GM12878 (cell line): Measurements from ENCODE around the gene TMEM18. TPM values are rescaled to one million over a fixed set of nuclear protein-coding genes. Genes with fewer than 3 reads are reported as not detected.

Experiments used
- ATF2 ChIP-seq: IDR thresholded peaks from 2 replicates; pipeline ENCODE4 v1.6.1; 2012; ENCODE audit warnings: low read length, inconsistent platforms
- BACH1 ChIP-seq: fragments of 450-650 bp; IDR thresholded peaks from 2 replicates; pipeline ENCODE4 v1.6.1; 2017; ENCODE audit warnings: mild to moderate bottlenecking, borderline replicate concordance
- BHLHE40 ChIP-seq, 2 experiments: fragments of 450-650 bp in 1 of 2; IDR thresholded peaks; 2 replicates each; pipeline ENCODE4 v1.6.1; 2011 to 2017; ENCODE audit warnings: low read depth in 2 of 2, borderline replicate concordance in 1 of 2, improper control_type of control experiment in 1 of 2, low read length in 1 of 2, mild to moderate bottlenecking in 1 of 2
- EED ChIP-seq: sonication (generic); IDR thresholded peaks from 2 replicates; pipeline ENCODE4 v1.6.1; 2016; ENCODE audit warnings: antibody characterized with exemption, low read depth
- EGR1 ChIP-seq, 2 experiments: IDR thresholded peaks; 1 replicate in 1 of 2; 2 replicates in 1 of 2; pipeline ENCODE4 v1.6.1; 2011 to 2012; ENCODE audit warnings: low read depth in 2 of 2, low read length in 2 of 2, borderline replicate concordance in 1 of 2, mild to moderate bottlenecking in 1 of 2, moderate library complexity in 1 of 2
- FOXM1 ChIP-seq: IDR thresholded peaks from 2 replicates; pipeline ENCODE4 v1.6.1; 2012; ENCODE audit warnings: low read depth, mild to moderate bottlenecking, inconsistent platforms, low read length, moderate library complexity
- GABPA ChIP-seq: IDR thresholded peaks from 2 replicates; pipeline ENCODE4 v1.6.1; 2014; ENCODE audit warnings: antibody characterized with exemption, low read depth, mild to moderate bottlenecking, inconsistent platforms
- HCFC1 ChIP-seq: fragments of 150-350 bp; IDR thresholded peaks from 2 replicates; pipeline ENCODE4 v1.6.1; 2014; ENCODE audit warnings: low read length
- IKZF1 ChIP-seq: fragments of 450-650 bp; conservative IDR thresholded peaks from 2 replicates; pipeline ENCODE4 v1.6.1; 2017; ENCODE audit warnings: antibody characterized with exemption, mild to moderate bottlenecking
- IKZF2 ChIP-seq, 2 experiments: fragments of 450-650 bp; IDR thresholded peaks; 2 replicates each; pipeline ENCODE4 v1.6.1; 2017; ENCODE audit warnings: mild to moderate bottlenecking in 2 of 2, moderate library complexity in 2 of 2
- IRF3 ChIP-seq: fragments of 450-650 bp; IDR thresholded peaks from 2 replicates; pipeline ENCODE4 v1.6.1; 2014; ENCODE audit warnings: mild to moderate bottlenecking
- JUNB ChIP-seq: IDR thresholded peaks from 2 replicates; pipeline ENCODE4 v1.6.1; 2016; ENCODE audit warnings: antibody characterized with exemption, mild to moderate bottlenecking
- MEF2A ChIP-seq: IDR thresholded peaks from 2 replicates; pipeline ENCODE4 v1.6.1; 2011; ENCODE audit warnings: low read depth, mild to moderate bottlenecking, low read length, moderate library complexity; ENCODE audit not compliant: insufficient read depth
- MLLT1 ChIP-seq: fragments of 450-650 bp; IDR thresholded peaks from 2 replicates; pipeline ENCODE4 v1.6.1; 2016; ENCODE audit warnings: mild to moderate bottlenecking
- NFIC ChIP-seq: IDR thresholded peaks from 2 replicates; pipeline ENCODE4 v1.6.1; 2012; ENCODE audit warnings: low read depth, mild to moderate bottlenecking, inconsistent platforms, low read length, moderate library complexity
- NR2F1 ChIP-seq: fragments of 450-650 bp; conservative IDR thresholded peaks from 2 replicates; pipeline ENCODE4 v1.6.1; 2017; ENCODE audit warnings: mild to moderate bottlenecking
- PAX5 ChIP-seq: IDR thresholded peaks from 2 replicates; pipeline ENCODE4 v1.6.1; 2011; ENCODE audit warnings: low read depth, low read length, borderline replicate concordance
- POU2F2 ChIP-seq: IDR thresholded peaks from 3 replicates; pipeline ENCODE4 v1.6.1; 2011; ENCODE audit warnings: low read depth, mild to moderate bottlenecking, low read length, borderline replicate concordance
- RELB ChIP-seq: fragments of 450-650 bp; IDR thresholded peaks from 2 replicates; pipeline ENCODE4 v1.6.1; 2017; ENCODE audit warnings: low read depth, mild to moderate bottlenecking, moderate library complexity
- RUNX3 ChIP-seq: IDR thresholded peaks from 2 replicates; pipeline ENCODE4 v1.6.1; 2012; ENCODE audit warnings: low read length, inconsistent platforms
- SIN3A ChIP-seq: IDR thresholded peaks from 2 replicates; pipeline ENCODE4 v1.6.1; 2012; ENCODE audit warnings: low read depth, low read length, improper control_type of control experiment
- TCF3 ChIP-seq: IDR thresholded peaks from 2 replicates; pipeline ENCODE4 v1.6.1; 2012; ENCODE audit warnings: low read depth, mild to moderate bottlenecking, low read length, borderline replicate concordance; ENCODE audit not compliant: insufficient read depth
- ZBED1 ChIP-seq: IDR thresholded peaks from 2 replicates; pipeline ENCODE4 v1.6.1; 2016; ENCODE audit warnings: borderline replicate concordance
- ZBTB33 ChIP-seq: fragments of 450-650 bp; IDR thresholded peaks from 2 replicates; pipeline ENCODE4 v1.6.1; 2017; ENCODE audit warnings: mild to moderate bottlenecking
- polyA plus RNA-seq, 11 experiments: library from polyadenylated mRNA; depleted of rRNA in 4 of 11; unstranded in 6 of 11; stranded (reverse) in 5 of 11; fragments of >200 nt; fragmentation: Nextera tagmentation in 4 of 11; fragmentation: Illumina TruSeq in 1 of 11; extraction: Ambion mirVana in 4 of 11; extraction: Trizol in 1 of 11; gene quantifications; 1 replicate in 1 of 11; 2 replicates in 10 of 11; pipeline versions ENCODE4 v1.2.1 to v1.2.3, GENCODE V29; 2011 to 2016; ENCODE audit warnings: inconsistent platforms in 2 of 11, missing spikeins in 2 of 11, low read depth in 1 of 11
- total RNA-seq, 4 experiments: library from RNA; depleted of rRNA in 3 of 4; stranded (reverse); fragments of >200 nt in 3 of 4; fragmentation: Illumina TruSeq in 1 of 4; extraction: Trizol in 1 of 4; gene quantifications; 2 replicates each; pipeline versions ENCODE4 v1.2.1 to v1.2.3, GENCODE V29; 2013 to 2021

TMEM18 gene
- total and polyA plus RNA-seq, 10 of the 15 experiments (the other 5 are each of a cell fraction or from before 2014, with no cell fraction given): 11.2 to 56.3 (median 26.0) TPM

- TF ChIP-seq RUNX3 (peak; percentile 93), TCF3 (0 out of 2 replicates have a peak, but pooled peaks have one; percentile 58), IKZF2 (IDR thresholded peaks at IDR 0.05) (peak; percentile 91 to 94), NFIC (peak; percentile 84), FOXM1 (0 out of 2 replicates have a peak, but pooled peaks have one; percentile 33), SIN3A (no peak), ZBTB33 (no peak), GABPA (peak; percentile 35; the same call in 1 of the 2 replicates), PAX5 (peak; percentile 76; the same call in 1 of the 2 replicates), IRF3 (no peak), EED (peak; percentile 89), JUNB (peak; percentile 87), ATF2 (peak; percentile 80), RELB (peak; percentile 76), HCFC1 (no peak), NR2F1 (0 out of 2 replicates have a peak, but pooled peaks have one; percentile 26), MLLT1 (peak; percentile 77), IKZF1 (peak; percentile 86), BHLHE40 (IDR thresholded peaks at IDR 0.05; ENCODE audit: borderline replicate concordance in 1 of 2, low read depth in 2 of 2, low read length in 1 of 2) (peak; percentile 10 to 55; a peak in 3 of 4 replicates), BACH1 (peak; percentile 50; the same call in 1 of the 2 replicates), ZBED1 (0 out of 2 replicates have a peak, but pooled peaks have one; percentile 51), MEF2A (0 out of 2 replicates have a peak, but pooled peaks have one; percentile 4), POU2F2 (0 out of 3 replicates have a peak, but pooled peaks have one; percentile 17), EGR1 (IDR thresholded peaks at IDR 0.05; ENCODE audit: borderline replicate concordance in 1 of 2, low read depth in 2 of 2, low read length in 2 of 2) (no peak)
Measured at GRCh38 chr2:705971-706511, 28.8 kb upstream of the TMEM18 start (continued).
